PC-3 (cell line): ENCODE results near the gene ADAM21. TPM values are rescaled to one million over a fixed set of nuclear protein-coding genes. Genes with fewer than 3 reads are reported as not detected.
"Not testable (repeated sequence)": the region's sequence is repeated elsewhere in the genome, so short reads cannot be mapped to it uniquely, and the experiment has no call there.

Experiments used
- ATAC-seq: fragments of 200-7000 bp; cut with Tn5 transposase; 2 replicates; pipeline ENCODE4 v1.9.1; 2020; ENCODE audit warnings: mild to moderate bottlenecking, moderate library complexity
- BruUV-seq: library from RNA; stranded (reverse); fragments of 400-500 nt; replicated peaks from 2 replicates; lab custom pipeline; 2021; lab: Mats Ljungman, UMichigan
- CTCF ChIA-PET: fragments of 300-600 bp; sonication (Branson Sonifier 250); formaldehyde crosslinking; loops from one replicate; lab custom pipeline; 2022; ENCODE audit warnings: antibody characterized with exemption; lab: Charles Lee
- POLR2A ChIA-PET: fragments of 300-600 bp; sonication (Branson Sonifier 250); formaldehyde crosslinking; loops from one replicate; lab custom pipeline; 2022; ENCODE audit warnings: antibody characterized with exemption; ENCODE audit not compliant: unreplicated experiment; lab: Charles Lee
- DNase-seq: peaks from one replicate; pipeline ENCODE4 v3.0.0-alpha.2; 2015
- H2AFZ ChIP-seq: fragments of 300-600 bp; sonication (generic); 2 replicates; pipeline ENCODE4 v1.6.0; 2016; ENCODE audit warnings: antibody characterized with exemption, low read length
- H3F3A ChIP-seq: fragments of 300-600 bp; sonication (generic); one replicate; pipeline ENCODE4 v1.6.0; 2017; ENCODE audit warnings: antibody characterized with exemption, low read length, control low read depth, mild to moderate bottlenecking; ENCODE audit not compliant: unreplicated experiment
- H3K27ac ChIP-seq: fragments of 300-600 bp; sonication (generic); 2 replicates; pipeline ENCODE4 v1.5.1; 2016; ENCODE audit warnings: mild to moderate bottlenecking, low read length
- H3K27me3 ChIP-seq: fragments of 300-600 bp; sonication (generic); 2 replicates; pipeline ENCODE4 v1.6.1; 2016; ENCODE audit warnings: low read length, mixed read lengths
- H3K36me3 ChIP-seq: fragments of 300-600 bp; sonication (generic); 2 replicates; pipeline ENCODE4 v1.6.1; 2016; ENCODE audit warnings: low read depth, mixed run types, low read length, mixed read lengths
- H3K4me1 ChIP-seq: fragments of 300-600 bp; sonication (generic); 2 replicates; pipeline ENCODE4 v1.5.1; 2016; ENCODE audit warnings: low read length; ENCODE audit not compliant: insufficient read depth
- H3K4me2 ChIP-seq: fragments of 300-600 bp; sonication (generic); 2 replicates; pipeline ENCODE4 v1.6.0; 2016; ENCODE audit warnings: low read length
- H3K4me3 ChIP-seq: fragments of 300-600 bp; sonication (generic); 2 replicates; pipeline ENCODE4 v1.5.1; 2016; ENCODE audit warnings: mild to moderate bottlenecking, low read length, mixed read lengths
- H3K79me2 ChIP-seq: fragments of 300-600 bp; sonication (generic); 2 replicates; pipeline ENCODE4 v1.6.1; 2017; ENCODE audit warnings: low read length, mixed read lengths
- H3K9ac ChIP-seq: fragments of 300-600 bp; sonication (generic); 2 replicates; pipeline ENCODE4 v1.6.0; 2016; ENCODE audit warnings: mild to moderate bottlenecking, low read length
- H3K9me2 ChIP-seq: fragments of 300-600 bp; sonication (generic); replicated peaks from 2 replicates; pipeline ENCODE4 v1.6.1; 2016; ENCODE audit warnings: mixed run types, low read length, mixed read lengths
- H3K9me3 ChIP-seq: fragments of 300-600 bp; sonication (generic); 2 replicates; pipeline ENCODE4 v1.6.1; 2016; ENCODE audit warnings: low read length, mixed read lengths
- H4K20me1 ChIP-seq: fragments of 300-600 bp; sonication (generic); 2 replicates; pipeline ENCODE4 v1.6.1; 2016; ENCODE audit warnings: low read length, mixed read lengths
- CTCF ChIP-seq: fragments of 300-600 bp; sonication (generic); conservative IDR thresholded peaks from 2 replicates; pipeline ENCODE4 v1.5.1; 2017; ENCODE audit warnings: antibody characterized with exemption, low read depth, mild to moderate bottlenecking, low read length
- EZH2 ChIP-seq: fragments of 300-600 bp; sonication (generic); IDR thresholded peaks from one replicate; pipeline ENCODE4 v1.6.1; 2017; ENCODE audit warnings: antibody characterized with exemption, mild to moderate bottlenecking, low read length; ENCODE audit not compliant: unreplicated experiment
- EZH2phosphoT487 ChIP-seq: fragments of 300-600 bp; sonication (generic); IDR thresholded peaks from 2 replicates; pipeline ENCODE4 v1.6.1; 2018; ENCODE audit warnings: mild to moderate bottlenecking, antibody characterized with exemption, low read length, borderline replicate concordance
- intact Hi-C: fragments of 100-400 bp; cut with micrococcal nuclease; formaldehyde crosslinking; loops from 2 replicates; pipeline ENCODE4 v1.9.0; 2023
- total RNA-seq: library from RNA; depleted of rRNA; stranded (reverse); fragments of >200 nt; gene quantifications from 2 replicates; pipeline ENCODE4 v1.2.3, GENCODE V29; 2014

The ADAM21 gene
- total RNA-seq, 1 experiment from 2014 or later, result 0.80 TPM

DNA sequence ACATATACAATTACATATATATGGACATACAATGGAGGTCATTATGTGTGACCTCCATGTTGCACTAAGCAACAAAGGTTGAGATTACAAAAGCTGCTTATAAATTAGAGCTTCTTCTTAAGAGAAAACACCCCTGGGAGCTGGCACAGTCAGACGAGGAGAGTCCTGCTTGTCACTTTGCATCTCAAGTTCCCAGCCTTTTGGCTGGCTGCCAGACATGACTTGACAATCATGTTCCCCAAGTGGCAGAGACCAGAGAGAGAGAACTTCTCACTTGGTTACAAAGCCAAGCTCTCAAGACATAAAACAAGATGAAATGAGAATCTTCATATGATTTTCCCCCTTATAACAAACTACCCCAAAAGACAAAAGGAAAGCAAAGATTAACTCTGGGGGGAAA is 26.6 kb upstream of the ADAM21 start:
- no peak overlapping the region for H3K27ac ChIP-seq
- no peaks in the 10 kb centered on the region for H3F3A ChIP-seq
- DNase-seq, result no peak
- no peak overlapping the region for H3K4me2 ChIP-seq
- H3K9me3 ChIP-seq, result 0 out of 2 replicates have a peak, but pooled peaks cover 6% of the 10 kb centered on the region
- ChIA-PET POLR2A (no interaction called here), CTCF (no interaction called here)
- ATAC-seq, result no peak
- no peak overlapping the region for H3K9ac ChIP-seq
- H3K36me3 ChIP-seq, result no peaks in the 10 kb centered on the region
- no peaks in the 10 kb centered on the region for H3K4me1 ChIP-seq
- no peaks in the 10 kb centered on the region for H3K9me2 ChIP-seq
- H2AFZ ChIP-seq, result no peak overlapping the region
- no peaks in the 10 kb centered on the region for H3K27me3 ChIP-seq
- intact Hi-C loops, result no loop called here
- no peaks in the 10 kb centered on the region for H3K79me2 ChIP-seq
- H3K4me3 ChIP-seq, result no peak overlapping the region
- TF ChIP-seq EZH2, result no peak
- TF ChIP-seq CTCF, result no peak
- H4K20me1 ChIP-seq, result no peaks in the 10 kb centered on the region
- BruUV-seq, result no TSS peak

- H3K4me3 ChIP-seq, H3F3A ChIP-seq, H3K36me3 ChIP-seq, BruUV-seq, POLR2A ChIA-PET, ATAC-seq, H2AFZ ChIP-seq, H3K9me3 ChIP-seq, H3K4me2 ChIP-seq, CTCF ChIA-PET, H3K79me2 ChIP-seq, DNase-seq, H3K9me2 ChIP-seq, H3K4me1 ChIP-seq, H3K27ac ChIP-seq, intact Hi-C loops, H3K9ac ChIP-seq, H3K27me3 ChIP-seq, H4K20me1 ChIP-seq: not testable (repeated sequence)
Measured at GRCh38 chr14:70426555-70426954, 25.4 kb upstream of the ADAM21 start.

DNA sequence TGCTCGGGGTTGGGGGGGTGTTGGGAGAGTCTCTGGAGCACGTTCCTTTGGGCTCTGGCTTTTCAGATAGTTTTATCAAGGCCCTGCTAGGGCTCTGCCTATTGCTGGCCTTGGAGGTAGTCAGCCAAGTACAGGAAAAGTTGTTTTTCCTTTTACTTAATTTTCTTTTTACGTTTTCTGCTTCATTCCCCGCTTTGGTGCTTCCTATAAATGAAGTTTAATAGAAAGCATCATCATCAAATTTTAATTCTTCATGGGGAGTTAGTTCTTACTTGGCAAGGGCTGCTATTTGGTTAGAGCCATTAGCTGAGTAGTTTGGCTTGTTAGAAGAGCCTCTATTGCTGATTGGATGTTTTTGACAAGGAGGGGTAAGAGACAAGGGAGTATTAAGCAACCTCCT is 15.1 kb upstream of the ADAM21 start:
- Histone ChIP-seq H3K4me3 (no peak overlapping the region), H4K20me1 (no peaks in the 10 kb centered on the region), H3F3A (no peaks in the 10 kb centered on the region), H3K9me2 (no peaks in the 10 kb centered on the region), H2AFZ (no peak overlapping the region), H3K4me1 (no peaks in the 10 kb centered on the region), H3K9me3 (0 out of 2 replicates have a peak, but pooled peaks cover under 1% of the 10 kb centered on the region), H3K36me3 (no peaks in the 10 kb centered on the region), H3K9ac (no peak overlapping the region), H3K79me2 (no peaks in the 10 kb centered on the region), H3K27me3 (no peaks in the 10 kb centered on the region), H3K4me2 (no peak overlapping the region), H3K27ac (no peak overlapping the region)
- DNase-seq (no peak), ATAC-seq (no peak)
- TF ChIP-seq CTCF (no peak), EZH2 (no peak), EZH2phosphoT487 (no peak)
- ChIA-PET CTCF (no interaction called here), POLR2A (no interaction called here)
- no TSS peak for BruUV-seq
- intact Hi-C loops, result no loop called here
